GM19395 (cell line): ENCODE data around the gene SPINT3.
"Not testable (repeated sequence)": the region's sequence is repeated elsewhere in the genome, so short reads cannot be mapped to it uniquely, and the experiment has no call there.

Experiments
- ATAC-seq: cut with Tn5 transposase; IDR thresholded peaks from one replicate; pipeline ENCODE4 v1.9.1; 2021; ENCODE audit warnings: mild to moderate bottlenecking, moderate library complexity; ENCODE audit not compliant: unreplicated experiment

Gene SPINT3

DNA sequence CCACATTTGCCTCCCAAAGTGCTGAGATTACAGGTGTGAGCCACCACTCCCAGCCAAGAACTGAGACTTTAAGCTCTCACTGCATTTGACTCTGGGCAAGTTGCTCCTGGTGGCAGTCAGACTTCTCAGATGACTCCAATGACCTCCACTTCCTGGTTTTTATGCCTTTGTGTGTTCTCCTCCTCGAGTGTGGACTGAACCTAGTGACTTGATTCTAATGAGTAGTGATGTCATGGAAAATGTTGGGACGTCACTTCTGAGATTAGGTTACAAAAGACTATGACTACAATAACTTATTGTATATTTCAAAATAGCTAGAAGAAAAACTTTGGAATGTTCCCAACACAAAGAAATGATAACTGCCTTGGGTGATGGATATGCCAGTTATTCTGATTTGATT, 12.0 kb downstream of the SPINT3 start:
- no peak for ATAC-seq

DNA sequence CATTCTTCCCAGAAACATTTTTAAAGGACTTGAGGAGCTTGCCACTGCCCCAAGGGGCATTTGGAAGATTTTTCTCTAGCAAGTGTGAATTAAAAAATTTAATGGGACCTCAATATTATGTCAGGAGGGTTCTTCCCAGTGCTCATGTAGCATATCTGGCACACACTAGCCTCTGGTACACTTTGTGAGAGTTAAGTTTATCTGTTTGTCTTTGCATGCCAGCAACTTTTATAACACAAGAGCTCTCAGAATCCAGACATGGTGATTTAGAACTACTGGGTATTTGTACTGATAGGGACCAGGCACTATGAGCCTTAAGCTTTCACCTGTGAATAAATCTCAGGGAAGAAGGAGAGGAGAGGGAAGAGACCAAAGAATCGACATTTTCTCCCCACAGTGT, 12.9 kb downstream of the SPINT3 start:
- ATAC-seq: no peak

DNA sequence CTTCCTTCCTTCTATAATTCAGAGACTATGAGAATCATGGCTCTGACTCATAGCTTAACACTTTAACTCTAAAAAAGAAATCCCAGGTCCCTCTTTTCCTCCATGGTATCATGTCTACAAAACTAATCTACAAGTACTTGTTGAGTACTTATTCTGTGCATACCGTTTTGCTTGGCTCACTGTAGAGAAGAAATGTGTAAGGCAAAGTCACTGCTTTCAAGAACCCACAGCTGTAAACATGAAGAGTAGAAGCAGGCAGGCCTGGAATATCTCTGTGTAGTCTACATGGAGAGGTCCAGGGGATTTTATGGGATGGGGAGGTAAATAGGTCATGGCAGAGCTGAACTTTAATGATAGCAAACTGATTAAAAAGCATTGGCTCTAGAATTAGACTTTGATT, 13.8 kb downstream of the SPINT3 start:
- no peak for ATAC-seq

DNA sequence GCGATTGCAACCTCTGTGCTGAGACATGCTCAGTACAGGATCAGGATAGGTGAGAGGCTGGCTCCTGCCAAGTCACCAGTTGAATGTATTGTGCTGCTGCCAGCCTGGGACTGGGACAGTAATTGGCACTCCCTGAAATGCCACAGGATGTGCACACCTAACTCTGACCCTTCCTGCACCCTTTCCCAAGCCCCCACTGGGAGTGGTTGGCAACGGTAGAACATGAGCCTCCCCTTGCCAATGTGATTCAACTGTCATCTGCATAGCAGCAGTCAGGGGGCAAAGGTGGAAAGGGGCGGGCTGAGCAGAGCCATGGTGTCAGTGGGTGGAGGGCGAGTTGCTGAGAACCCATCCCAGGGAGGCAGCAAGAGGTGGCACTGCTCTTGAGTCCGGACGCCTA, 15.4 kb downstream of the SPINT3 start:
- ATAC-seq: no peak

DNA sequence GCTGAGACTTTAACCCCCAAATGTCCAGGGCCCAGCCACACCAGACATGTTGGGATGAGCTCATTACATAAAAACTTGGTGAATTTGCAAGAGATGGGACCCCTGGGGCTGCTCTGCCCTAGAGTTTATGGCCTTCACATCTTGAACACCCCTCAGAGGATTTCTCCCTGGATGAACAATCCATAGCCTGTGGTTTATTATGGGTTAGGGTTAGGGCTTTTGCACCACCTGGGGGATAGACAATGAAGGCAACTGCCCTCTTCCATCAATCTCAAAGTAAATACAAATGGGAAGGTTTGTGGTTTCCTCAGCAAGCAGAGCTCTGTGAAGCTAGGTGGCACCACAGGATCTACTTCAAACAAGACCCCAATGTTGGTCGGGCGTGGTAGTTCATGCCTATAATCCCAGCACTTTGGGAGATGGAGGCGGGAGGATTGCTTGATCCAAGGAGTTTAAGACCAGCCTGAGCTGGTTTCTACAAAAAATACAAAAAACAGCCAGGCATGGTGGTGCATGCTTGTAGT, 17.4 kb downstream of the SPINT3 start:
- ATAC-seq: no peak

DNA sequence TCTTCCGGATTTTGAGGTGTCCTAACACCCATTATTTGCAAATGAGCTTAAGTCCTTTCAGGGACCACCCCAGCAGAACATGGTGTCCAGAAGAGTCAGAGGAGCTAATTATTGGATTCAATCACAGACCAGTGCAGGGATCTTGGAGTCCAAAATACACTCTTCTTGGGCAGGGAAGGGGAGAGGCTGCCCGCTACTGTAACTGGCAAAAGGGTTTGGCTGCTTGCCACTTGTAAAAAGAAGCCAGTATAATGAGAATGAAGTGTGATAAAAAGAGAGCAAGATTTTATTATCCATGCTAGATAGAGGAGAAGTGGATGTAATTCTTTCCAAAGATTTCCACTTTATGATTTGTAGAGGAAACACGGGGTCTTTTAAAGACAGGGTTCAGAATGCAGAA, 19.3 kb downstream of the SPINT3 start:
- no peak for ATAC-seq

DNA sequence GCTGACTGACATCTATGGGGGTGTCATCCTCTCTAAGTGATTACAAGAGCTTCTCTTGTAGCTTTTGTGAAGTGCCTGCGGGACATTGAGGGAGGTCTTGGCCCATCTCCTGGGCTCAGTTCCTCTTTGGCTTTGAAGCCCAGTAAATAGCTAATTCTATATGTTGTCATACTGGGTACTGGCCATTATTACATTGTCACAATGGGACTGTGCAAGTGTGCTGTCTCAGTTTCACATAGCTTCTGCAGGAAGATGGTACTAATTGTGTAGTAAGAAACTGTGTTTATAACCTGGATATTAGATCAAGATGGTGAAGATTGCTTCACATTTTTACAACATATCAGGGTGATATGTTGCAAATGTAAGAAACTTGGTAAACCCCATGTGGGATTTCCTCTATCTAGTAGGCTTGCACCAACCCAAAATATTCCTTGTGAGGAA, 19.9 kb downstream of the SPINT3 start:
- no peak for ATAC-seq

DNA sequence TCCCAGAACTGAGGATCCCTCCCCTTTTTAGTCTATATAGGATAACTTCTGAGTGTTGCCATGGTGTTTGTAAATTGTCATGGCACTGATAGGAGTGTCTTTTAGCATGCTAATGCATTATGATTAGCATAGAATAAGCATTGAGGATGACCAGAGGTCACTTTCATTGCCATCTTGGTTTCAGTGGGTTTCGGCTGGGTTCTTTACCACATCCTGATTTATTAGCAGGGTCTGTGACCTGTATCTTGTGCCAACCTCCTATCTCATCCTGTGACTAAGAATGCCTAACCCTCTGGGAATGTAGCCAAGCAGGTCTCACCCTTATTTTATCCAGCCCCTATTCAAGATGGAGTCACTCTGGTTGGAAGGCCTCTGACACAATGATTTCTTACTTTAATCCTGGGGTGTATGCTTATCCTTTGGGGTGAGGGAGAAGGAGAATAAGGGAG, 26.3 kb downstream of the SPINT3 start:
- ATAC-seq: no peak

DNA sequence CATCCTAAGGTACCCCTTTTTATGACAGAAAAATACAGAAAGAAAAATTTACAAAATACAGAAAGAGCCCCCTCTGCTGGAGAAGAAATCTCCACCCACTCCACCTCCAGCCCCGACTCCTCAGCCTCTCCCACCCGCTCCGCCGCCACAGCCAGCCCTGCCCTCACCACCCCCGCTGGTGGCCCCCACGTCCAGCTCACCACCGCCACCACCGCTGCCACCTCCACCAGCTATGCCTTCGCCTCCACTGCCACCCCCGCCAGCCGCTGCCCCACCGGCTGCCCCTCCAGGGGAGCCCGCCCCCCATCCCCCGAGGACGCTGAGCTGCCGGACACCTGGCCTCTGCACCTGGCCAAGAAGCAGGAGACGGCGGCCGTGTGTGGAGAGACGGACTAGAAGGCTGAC, 28.2 kb downstream of the SPINT3 start:
- ATAC-seq: no peak

DNA sequence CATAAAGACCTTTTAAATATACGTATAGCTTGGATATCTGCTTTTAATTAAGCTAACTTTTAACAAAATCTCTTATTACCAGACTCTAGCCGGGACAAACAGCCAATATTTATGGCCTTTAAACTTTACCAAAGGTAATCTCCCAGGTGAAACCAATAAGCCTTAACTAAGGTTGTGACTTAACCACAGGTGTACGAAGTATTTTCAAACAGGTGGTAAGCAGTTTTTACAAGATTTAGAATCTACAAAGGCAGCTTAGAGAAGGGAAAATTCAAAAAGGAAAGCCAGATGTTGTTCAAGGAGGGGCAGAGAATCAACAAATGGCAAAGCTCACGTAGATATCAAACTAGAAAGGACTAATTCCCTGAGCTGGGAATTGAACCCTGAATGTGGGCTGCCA, 30.0 kb downstream of the SPINT3 start:
- ATAC-seq: no peak

DNA sequence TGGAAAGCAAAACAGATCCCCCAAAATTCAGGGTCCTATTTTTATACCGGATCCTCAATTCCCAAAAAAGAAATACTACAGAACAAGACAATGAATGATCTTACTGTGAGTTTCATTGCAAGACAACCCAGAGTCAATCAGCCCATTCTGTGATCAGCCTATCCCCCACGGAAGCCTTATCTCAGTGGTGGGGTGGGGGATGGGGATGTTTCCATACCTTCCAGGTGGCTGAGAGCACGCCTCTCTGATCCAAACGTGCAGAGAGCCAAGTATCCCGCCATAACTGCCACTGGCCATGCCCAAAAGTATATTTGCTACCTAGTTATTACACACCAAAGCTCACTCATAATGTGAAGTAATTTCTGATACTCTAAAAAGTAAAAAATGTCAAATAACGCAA, 30.7 kb downstream of the SPINT3 start:
- ATAC-seq: no peak

DNA sequence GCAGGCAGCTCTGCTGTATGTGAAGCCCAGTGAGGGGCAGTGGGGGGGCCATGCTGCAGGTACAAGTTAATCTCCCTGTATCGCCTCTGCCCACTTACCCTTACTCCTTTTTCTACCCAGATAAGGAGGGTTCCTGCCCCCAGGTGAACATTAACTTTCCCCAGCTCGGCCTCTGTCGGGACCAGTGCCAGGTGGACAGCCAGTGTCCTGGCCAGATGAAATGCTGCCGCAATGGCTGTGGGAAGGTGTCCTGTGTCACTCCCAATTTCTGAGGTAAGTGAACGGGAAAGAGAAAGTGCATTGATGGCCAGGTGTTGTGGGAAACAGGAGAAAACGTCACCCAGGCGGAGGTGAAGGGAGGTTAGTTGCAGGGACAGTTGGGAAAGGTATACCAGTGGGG, 35.6 kb downstream of the SPINT3 start:
- no peak for ATAC-seq

DNA sequence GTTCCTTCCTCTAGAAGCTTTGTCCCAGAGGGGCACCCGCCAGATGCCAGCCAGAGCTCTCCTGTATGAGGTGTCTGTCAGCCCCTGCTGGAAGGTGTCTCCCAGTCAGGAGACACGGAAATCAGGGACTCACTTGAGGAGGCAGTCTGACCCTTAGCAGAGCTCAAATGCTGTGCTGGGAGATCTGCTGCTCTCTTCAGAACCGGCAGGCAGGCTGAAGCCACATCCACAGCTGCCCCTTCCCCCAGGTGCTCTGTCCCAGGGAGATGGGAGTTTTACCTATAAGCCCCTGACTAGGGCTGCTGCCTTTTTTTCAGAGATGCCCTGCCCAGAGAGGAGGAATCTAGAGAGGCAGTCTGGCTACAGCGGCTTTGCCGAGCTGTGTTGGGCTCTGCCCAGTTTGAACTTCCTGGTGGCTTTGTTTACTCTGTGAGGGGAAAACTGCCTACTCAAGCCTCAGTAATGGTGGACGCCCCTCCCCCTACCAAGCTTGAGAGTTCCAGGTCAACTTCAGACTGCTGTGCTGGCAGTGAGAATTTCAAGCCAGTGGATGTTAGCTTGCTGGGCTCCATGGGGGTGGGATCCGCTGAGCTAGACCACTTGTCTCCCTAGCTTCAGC, 37.8 kb downstream of the SPINT3 start:
- ATAC-seq: not testable (repeated sequence)

DNA sequence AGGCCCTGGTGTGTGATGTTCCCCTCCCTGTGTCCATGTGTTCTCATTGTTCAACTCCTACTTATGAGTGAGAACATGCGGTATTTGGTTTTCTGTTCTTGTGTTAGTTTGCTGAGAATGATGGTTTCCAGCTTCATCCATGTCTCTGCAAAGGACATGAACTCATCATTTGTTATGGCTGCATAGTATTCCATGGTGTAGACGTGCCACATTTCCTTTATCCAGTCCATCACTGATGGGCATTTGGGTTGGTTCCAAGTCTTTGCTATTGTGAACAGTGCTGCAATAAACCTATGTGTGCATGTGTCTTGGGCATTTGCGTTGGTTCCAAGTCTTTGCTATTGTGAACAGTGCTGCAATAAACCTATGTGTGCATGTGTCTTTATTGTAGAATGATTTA, 43.1 kb downstream of the SPINT3 start:
- ATAC-seq: not testable (repeated sequence)

DNA sequence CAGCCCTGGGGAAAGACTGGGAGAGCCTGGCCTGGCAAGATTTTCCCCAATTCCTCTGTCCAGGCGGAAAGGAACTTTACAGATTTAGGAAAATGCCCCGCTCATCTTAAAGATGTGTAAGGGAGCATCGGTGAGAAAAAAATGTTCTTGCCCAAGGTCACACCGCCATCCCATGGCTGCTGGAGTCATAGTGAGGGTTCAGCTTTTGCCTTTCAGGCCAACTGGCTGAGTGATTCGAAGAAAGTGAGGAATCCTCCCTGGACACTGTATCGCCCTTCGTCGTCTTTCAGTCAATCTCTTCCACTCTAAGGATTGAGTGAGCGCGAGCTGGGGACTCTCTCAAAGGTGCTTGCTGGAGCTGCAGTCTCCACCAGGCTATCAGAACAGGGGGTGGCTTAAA, 44.5 kb downstream of the SPINT3 start:
- peak; percentile 14 for ATAC-seq

DNA sequence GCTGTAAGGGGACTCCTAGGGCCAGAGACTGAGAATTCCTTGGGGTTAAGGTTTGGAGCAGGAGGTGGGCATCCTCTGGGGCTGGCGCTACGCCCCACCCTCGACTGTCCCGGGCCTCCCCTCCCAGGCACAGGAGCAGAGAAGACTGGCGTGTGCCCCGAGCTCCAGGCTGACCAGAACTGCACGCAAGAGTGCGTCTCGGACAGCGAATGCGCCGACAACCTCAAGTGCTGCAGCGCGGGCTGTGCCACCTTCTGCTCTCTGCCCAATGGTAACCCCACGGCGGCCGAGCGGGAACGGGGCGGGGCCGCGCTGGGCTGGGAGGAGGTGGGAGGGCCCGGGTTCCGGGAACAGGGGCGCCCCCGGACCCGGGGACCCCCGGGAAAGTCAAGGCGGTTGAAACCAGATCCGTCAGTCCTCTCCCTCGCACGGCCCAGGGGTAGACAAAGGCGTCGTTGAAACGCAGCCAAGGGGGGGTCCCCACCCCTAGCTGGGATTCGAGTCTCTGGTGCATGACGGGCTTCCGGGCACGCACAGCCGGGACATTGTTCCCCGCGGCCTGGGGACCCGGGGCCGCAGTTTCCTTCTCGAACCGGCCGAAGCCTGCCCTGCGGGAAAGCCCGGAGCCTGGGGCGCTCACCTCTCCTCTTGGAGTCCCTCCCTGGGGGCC, 45.0 kb downstream of the SPINT3 start:
- peak; percentile 63 for ATAC-seq

DNA sequence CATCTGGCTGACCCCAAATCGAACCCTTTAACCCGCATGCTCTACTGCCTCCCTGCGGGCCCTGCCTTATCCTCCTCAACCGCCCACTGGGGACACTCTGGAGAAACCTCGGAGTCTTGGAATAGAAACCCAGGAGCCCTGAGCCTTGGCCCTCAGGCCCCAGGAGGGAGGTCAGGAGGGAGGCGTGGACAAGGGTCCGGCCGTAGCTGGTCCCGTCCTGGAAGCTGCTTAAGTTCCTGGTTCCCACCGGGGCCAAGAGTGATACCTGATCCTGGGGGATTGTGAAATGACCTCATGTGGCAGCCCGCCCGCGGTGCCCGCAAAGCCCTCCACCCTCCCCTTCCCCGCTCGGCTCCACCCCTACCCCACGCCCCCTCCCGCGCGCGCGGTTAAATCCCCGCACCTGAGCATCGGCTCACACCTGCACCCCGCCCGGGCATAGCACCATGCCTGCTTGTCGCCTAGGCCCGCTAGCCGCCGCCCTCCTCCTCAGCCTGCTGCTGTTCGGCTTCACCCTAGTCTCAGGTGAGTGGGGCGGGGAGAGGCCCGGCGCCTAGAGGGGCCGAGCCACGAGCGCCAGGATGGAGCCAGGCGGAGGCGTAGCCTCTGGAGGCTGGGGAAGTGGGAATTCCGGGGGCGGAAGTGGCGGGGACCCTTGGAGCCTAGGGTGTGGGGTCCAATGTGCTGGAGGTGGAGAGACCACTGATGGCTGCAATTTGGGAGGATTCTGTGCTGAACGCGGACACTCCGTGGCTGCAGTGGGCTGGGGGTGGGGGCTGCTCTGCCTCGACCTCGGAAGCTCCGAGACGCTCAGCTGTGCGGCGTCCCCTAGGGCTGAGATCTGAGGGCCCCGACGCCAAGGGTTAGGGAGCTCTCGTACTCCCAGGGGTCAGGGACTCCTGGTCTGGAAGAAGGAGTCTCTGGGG, 45.8 kb downstream of the SPINT3 start, which contains the start of gene WFDC2:
Gene WFDC2, plus strand, starts transcription at position 418 of the 926 bp plus-strand sequence. Its CDS starts 29 bp downstream, at position 447.
- no peak for ATAC-seq

DNA sequence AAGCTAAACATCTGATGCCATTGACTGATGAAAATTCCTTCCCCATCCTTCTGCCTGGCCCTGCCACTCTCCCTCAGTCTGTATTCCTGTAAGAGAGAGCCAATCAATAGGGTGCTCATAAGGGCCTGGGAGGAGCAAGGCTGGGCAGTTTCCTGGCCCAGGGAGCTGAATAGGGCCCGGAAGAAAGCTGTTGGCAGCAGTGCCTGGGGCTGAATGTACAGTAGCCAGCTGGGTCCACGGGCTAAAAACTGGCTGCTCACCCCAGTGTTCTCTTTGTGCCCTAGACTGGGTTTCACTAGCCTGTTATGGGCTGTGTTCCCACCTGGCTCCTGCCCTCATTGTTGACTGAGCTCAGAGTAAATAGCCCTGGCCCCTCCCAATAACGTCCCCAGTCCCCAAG, 47.6 kb downstream of the SPINT3 start:
- ATAC-seq: no peak

DNA sequence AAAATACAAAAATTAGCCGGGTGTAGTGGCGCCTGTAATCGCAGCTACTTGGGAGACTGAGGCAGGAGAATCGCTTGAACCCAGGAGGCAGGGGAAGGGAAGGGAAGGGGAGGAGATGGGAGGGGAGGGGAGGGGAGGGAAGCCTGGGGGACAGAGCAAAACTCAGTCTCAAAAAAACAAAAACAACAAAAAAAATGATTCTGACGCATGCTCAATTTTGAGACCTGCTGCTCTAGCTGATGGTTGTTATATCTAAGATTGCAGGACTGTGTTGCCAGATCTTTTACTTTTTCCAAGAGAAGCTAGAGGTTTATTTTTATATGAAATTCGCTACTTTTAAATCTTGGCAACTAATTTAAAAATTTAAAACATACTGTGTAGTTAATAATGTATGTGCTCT, 48.2 kb downstream of the SPINT3 start:
- no peak for ATAC-seq

DNA sequence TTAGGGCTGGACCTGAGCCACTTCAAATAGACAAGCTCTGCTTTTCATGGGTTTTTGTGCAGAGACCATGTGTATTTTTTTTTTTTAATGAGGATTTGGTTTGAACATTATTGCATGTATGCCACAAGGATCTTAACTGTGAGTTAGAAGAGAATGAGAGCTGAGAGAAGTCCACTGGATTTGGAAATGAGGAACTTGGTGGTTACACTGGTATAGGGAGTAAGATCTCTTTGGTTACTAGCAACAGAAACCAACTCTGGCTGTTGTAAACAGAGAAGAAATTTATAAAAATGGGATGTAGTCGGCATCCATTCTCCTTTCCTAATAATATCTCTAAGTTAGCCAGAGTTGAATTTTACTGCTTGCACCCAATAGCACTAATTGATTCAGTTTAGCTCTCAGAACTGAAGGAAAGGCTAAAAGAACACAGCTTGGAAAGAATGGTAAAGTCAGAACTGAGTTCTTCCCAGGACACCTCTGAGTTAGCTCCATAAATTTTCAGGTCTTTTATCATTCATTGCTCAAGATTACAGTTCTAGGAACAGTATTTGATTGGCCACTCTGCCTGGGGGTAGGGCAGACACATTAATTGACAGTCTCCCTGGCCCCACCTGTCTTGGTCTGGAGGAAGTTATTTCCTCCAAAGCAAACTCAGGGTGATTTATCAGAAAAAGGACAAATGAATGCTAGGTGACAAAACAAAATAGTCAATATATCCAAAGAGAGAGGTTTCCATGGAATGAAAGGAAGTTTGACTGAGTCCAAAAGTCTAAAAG, 49.7 kb downstream of the SPINT3 start:
- no peak for ATAC-seq

DNA sequence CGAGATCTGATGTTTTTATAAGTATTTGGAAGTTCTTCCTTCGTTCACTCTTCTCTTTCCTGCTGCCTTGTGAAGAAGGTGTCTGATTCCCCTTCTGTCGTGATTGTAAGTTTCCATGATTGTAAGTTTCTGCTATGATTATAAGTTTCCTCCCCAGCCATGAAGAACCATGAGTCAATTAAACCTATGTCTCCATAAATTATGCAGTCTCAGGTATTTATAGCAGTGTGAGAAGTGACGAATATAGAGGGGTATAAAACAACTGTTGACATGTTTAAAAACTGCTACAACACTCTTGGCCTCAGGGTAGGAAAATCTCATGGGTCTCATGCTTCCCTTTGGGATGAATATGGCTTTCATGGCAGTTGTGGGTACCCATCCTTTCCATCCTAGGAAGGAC, 51.7 kb downstream of the SPINT3 start:
- no peak for ATAC-seq
